ENCODE data around the gene CBARP.

GRCh38 chr19:1226522-1227303 is 11.1 kb downstream of the CBARP start:
- TF ChIP-seq CTCF (IDR thresholded peaks at IDR 0.05; ENCODE audit: low read depth, low read length) (no peak), EZH2phosphoT487 (IDR thresholded peaks at IDR 0.05; ENCODE audit: low read depth) (no peak)
